HG02870 (cell line): ENCODE measurements around the gene BBS7.

Experiments
- ATAC-seq: cut with Tn5 transposase; IDR thresholded peaks from one replicate; pipeline ENCODE4 v1.9.1; 2021; ENCODE audit warnings: mild to moderate bottlenecking, moderate library complexity; ENCODE audit not compliant: unreplicated experiment

The BBS7 gene

DNA sequence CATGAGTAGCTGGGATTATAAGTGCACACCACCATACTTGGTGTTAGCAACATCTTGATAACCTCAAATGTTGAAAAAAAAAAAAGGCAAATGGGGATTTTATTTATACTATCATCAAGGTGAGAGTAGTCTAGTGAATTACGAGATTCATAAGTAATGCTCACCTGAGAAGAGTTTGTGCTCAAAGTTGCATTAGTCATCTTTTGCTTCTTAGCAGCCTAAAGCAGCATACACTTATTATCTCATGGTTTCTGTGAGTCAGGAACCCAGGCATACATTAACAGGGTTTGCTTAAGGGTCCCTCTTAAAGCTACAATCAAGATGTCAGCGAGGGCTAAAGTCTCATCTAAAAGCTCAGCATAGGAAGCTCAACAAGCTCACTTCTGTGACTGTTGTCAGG, 77.3 kb downstream of the BBS7 start:
- ATAC-seq, result no peak

- ATAC-seq, result no peak
Measured at GRCh38 chr4:121791481-121791880, 78.8 kb downstream of the BBS7 start.

DNA sequence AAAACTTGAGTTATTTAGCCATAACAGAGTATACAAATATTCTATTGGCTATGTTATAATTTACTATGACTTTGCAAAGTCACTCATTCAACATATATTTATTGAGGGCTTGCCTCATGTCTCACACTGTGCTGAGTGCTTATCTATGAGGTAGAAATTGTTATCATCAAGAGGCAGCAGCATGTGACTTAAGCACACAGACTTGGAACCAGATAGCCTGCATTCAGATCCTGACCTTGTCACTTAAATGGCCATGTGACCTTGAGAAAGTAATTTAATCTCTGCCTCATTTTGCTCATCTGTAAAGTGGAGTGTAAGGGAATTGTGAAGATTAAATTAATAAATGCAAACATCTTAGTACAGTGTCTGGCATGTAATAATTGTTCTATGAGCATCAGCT, 79.3 kb downstream of the BBS7 start:
- no peak for ATAC-seq

DNA sequence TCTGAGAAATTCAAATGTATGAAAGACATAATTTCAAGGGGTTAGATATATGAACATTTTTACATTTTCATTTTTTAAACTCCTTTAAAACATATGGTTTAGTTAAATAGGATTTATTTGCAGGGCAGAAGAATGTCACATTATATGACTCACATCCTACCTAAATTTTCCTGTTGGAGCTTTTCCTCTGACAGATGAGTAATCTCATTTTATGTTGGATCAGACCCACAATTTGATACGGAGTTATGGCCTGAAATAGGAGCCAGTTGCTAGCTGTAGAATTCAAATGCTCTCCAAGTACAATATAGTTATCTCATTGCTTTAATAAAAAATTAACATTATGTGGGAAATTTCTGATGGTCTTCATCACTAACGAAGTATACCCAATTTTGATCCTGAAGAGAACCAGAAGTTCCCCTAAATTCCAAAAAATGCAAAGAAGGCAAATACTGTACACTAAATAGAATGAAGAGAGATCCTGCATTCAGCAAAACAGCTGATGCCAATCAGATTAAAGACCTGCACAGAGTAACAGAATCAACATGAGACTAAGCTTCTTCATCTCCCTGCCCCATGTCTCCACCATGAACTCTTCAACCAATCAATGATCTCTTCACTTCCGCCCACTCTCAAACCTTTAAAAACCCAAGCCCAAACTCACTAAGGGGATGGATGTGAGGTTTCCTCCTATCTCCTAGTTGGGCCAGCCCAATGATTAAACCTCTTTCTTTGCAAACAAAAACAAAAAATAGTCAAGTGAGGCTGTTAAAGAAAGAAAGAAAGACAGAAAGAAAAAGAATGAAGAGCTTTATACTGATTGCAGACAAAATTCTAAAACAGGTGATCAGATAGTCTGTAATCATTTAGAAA, 80.1 kb downstream of the BBS7 start:
- no peak for ATAC-seq

DNA sequence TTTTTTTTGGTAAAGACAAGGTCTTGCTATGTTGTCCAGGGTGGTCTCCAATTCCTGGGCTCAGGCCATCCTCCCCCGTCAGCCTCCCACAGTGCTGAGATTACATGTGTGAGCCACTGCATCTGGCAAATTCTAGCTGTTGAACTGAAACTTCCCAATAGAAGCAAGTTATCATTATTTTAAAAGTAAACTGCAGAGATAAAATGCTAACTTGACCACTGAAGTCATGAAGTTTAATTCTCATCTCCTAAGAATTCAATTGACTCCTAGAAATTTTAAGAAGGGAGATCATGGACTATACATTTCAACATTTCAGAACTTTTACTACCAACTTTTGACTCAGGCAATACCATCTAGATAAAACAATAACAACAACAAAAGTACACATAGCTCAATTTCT, 80.8 kb downstream of the BBS7 start:
- no peak for ATAC-seq

DNA sequence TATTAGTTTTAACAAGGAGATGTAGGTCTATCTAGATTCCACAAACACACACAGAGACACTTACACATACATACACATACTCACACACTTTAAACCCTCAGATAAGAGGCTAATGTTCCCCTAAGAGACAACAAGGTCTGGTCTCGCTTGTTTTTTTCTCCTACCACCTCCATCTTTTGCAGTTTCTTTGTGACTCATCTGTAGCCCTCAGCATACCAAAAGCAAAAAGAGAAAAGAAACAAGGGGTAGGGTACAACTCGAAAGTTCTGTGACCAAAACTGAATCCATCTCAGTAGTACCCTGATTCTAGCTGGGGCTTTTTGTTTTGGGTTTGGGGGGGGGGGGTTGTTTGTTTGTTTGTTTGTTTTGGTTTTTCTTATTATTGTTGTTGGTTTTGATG, 81.4 kb downstream of the BBS7 start:
- peak; percentile 97 for ATAC-seq

- ATAC-seq, result no peak
Measured at GRCh38 chr4:121786221-121786620, 84.1 kb downstream of the BBS7 start.

DNA sequence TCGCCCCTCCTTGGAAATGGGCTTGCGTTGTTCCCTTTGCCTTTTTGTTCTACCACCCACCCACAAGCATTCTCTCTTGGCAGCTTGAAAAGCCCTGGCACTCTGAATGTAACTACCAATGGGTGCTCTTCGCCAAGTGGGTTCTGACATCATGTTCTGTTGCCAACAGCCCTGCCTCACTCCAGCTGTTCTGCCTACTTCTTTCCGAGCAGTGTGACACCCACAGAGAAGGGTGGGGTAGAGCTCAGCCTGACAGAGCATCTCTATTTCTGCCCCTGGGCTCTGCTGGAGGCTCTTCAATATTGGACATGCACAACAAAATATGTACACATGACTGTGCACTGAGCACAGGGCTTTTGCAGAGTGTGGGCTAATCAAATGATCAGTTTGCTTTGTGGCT, 84.8 kb downstream of the BBS7 start:
- ATAC-seq, result no peak

GRCh38 chr4:121784975-121785374, 85.3 kb downstream of the BBS7 start:
- no peak for ATAC-seq

- no peak for ATAC-seq
Measured at GRCh38 chr4:121784401-121784800, 85.9 kb downstream of the BBS7 start.

- no peak for ATAC-seq
Measured at GRCh38 chr4:121783210-121783609, 87.1 kb downstream of the BBS7 start.

DNA sequence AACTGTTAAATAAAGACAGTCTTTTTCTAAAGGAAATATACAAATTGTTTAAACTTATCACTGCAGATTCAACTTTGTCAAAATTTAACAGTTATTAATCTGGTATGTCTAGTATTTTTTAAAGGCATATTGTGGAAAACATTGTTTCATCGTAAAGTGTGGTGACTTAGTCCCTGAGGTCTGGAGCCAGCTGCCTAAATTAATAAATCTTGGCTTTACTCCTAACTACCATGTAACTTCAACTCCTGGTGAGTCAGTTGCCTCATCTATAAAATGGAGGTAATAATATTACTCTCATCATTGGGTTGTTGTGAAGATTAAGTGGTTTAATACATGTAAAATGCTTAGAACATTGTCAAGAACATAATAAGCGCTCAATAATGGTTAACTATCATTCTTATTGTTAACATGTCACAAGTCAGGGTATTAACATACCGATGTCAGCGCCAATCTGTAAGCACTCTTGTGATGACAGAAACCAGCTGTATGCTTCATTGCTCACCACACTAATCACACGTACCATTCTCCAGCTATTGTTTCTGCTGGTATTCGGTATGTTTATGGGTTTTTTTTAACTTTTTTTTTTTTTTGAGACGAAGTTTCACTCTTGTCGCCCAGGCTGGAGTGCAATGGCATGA, 91.2 kb downstream of the BBS7 start:
- no peak for ATAC-seq

DNA sequence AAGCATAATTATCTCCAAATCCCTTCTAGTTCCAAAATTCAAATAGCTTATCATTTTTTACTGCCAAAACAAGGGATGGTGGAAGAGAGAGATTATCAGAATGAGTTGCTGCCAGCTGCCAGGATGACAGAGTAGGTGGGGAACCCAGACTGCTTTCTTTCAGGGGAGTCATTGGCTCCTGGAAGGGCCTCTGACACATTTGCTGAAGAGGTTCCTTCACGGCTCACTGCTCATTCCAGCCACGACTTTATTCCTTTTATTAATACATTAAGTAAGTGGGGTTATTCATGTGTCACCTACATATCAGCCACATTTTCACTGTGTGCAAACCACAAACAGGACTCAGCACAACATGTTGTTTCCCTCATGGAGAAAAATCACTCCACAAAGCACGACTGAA, 92.6 kb downstream of the BBS7 start:
- peak; percentile 70 for ATAC-seq

DNA sequence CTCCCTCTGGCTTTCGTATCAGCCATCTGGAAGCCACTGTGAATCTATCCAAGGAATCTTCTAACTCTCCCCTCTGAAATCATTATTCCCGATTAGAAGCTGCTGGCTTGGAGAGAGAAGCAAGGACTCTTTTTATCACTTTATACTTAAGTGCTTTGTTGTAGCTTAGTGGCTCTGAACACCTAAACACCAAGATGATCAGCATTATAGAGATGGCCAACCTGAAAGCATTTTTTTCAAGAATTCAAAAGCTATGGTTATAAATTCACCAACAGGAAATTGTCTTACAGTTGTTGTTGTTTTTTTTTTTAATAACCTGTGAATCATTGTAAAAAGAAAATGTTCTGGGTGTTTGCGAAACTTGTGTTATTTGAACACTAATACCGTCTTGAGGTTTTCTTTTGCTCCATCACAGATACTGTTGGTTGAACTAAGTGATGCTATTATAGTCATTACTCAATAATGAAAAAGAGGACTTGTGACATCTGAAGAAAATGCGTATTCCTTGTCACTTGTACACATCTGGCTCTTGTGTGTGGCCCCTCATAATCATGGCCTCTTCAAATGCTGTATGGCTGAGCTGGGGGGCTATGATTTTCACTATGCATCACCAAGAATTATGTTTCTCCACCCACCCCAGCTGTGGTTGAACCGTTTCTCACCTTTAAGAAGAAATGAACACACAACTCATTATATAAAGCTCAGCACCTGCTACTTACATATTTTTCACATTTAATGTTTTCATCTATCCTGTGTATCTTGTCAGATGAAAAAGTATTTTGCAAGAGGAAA, 93.5 kb downstream of the BBS7 start:
- ATAC-seq, result peak; percentile 40
